ENCODE results near the gene ASB9. TPM values are rescaled to one million over a fixed set of nuclear protein-coding genes. Genes with fewer than 3 reads are reported as not detected.
"Not testable (repeated sequence)": the region's sequence is repeated elsewhere in the genome, so short reads cannot be mapped to it uniquely, and the experiment has no call there.

ASB9 gene
- total RNA-seq, 2 donors from 2014 or later: 1.6 to 4.9 TPM

DNA sequence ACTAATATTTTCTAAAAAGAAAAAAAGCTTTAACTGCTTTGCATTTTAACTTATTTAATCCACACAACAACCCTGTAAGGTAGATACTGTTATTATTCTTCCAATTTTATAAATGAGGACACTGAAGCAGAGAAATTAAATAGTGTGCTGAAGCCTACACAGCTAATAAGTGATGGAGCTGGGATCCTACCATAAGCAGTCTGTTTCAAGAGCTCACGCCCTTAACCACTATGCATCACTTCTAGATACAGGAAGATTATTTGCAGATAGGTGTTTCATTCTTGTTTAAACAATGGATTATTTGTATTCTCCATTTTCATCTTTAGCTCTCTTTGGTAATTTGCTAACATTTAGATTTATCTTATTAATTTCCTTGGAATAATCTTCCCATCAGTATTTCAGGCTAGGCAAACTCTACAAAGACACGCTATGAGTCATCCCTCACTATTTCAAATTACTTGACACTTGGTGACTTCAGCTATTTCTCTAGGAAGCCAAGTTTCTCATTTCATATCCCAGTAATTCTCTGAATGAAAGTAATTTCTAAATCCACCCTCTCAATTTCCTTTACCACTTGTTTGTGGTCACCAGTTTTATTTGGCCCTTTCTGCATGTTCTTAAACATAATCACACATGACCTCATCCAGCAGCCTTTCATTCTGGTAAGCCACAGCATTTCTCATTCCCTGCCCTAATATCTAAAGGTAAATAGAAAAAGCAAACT is 67.3 kb downstream of the ASB9 start:
- no peak overlapping the region for H3K27ac ChIP-seq
- DNase-seq (no peak), ATAC-seq (no peak)
- H3K4me1 ChIP-seq: no peaks in the 10 kb centered on the region
- no peak overlapping the region for H3K4me3 ChIP-seq
- H3K27me3 ChIP-seq: no peaks in the 10 kb centered on the region
- 83 to 91% methylated on average over 2 of the region's 2 CpGs for WGBS, 2 donors
- H3K9me3 ChIP-seq: no peaks in the 10 kb centered on the region
- H3K36me3 ChIP-seq (replicated peaks in 1 of 2; ENCODE audit: insufficient read depth in 1 of 2, low read depth in 2 of 2): no peaks in the 10 kb centered on the region
- intact Hi-C loops (cut with DNase I): no loop called here
- TF ChIP-seq, protein P1, sequence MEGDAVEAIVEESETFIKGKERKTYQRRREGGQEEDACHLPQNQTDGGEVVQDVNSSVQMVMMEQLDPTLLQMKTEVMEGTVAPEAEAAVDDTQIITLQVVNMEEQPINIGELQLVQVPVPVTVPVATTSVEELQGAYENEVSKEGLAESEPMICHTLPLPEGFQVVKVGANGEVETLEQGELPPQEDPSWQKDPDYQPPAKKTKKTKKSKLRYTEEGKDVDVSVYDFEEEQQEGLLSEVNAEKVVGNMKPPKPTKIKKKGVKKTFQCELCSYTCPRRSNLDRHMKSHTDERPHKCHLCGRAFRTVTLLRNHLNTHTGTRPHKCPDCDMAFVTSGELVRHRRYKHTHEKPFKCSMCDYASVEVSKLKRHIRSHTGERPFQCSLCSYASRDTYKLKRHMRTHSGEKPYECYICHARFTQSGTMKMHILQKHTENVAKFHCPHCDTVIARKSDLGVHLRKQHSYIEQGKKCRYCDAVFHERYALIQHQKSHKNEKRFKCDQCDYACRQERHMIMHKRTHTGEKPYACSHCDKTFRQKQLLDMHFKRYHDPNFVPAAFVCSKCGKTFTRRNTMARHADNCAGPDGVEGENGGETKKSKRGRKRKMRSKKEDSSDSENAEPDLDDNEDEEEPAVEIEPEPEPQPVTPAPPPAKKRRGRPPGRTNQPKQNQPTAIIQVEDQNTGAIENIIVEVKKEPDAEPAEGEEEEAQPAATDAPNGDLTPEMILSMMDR (IDR thresholded peaks at IDR 0.05): no peak
- no peak for TF ChIP-seq POLR2A (IDR thresholded peaks at IDR 0.05)

DNA sequence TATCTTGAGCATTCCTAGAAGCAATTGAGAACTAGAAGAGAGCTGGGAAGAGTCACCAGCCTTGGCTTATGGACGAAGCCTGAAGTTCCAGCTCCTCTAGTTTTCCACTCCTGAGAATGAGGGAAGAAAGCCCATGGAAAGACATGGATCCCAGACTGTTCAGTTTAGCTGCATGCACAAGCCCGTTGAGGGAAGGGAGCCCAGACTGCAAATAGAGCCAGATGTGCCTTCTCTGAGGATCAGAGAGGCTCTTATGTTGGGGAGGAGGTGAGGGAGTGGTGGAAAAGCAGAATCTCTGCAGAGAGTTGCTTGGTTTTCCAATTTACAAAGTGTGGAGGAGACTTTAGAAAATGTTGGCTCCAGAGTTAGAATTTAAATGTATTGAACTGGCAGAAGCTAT is 69.0 kb downstream of the ASB9 start:
- Histone ChIP-seq H3K4me1 (no peaks in the 10 kb centered on the region), H3K4me3 (no peak overlapping the region), H3K27ac (no peak overlapping the region), H3K36me3 (replicated peaks in 1 of 2; ENCODE audit: insufficient read depth in 1 of 2, low read depth in 2 of 2) (no peaks in the 10 kb centered on the region), H3K9me3 (no peaks in the 10 kb centered on the region), H3K27me3 (no peaks in the 10 kb centered on the region)
- intact Hi-C loops (cut with DNase I): no loop called here
- WGBS, 2 donors: 40% methylated on average over 1 of the region's 2 CpGs; no CpG with 5 or more reads in 1 of the 2 donors
- DNase-seq (no peak), ATAC-seq (no peak)
- no peak for TF ChIP-seq POLR2A (IDR thresholded peaks at IDR 0.05)
- TF ChIP-seq, protein P1 (IDR thresholded peaks at IDR 0.05): no peak

DNA sequence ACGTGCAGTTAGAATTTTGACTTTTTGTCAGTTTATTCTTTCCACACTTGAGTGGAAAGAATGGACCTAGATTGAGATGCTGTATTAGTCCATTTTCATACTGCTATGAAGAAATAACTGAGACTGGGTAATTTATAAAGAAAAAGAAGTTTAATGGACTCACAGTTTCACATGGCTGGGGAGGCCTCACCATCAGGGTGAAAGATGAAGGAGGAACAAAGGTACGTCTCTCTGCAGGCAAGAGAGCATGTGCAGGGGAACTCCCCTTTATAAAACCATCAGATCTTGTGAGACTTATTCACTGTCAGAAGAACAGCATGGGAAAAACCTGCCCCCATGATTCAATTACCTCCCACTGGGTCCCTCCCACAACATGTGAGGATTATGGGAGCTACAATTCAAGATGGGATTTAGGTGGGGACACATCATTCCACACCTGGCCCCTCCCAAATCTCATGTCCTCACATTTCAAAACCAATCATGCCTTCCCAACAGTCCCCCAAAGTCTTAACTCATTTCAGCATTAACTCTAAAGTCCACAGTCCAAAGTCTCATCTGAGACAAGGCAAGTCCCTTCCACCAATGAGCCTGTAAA is 71.2 kb downstream of the ASB9 start:
- intact Hi-C loops (cut with DNase I); DNase-seq; H3K27ac ChIP-seq; H3K36me3 ChIP-seq (replicated peaks in 1 of 2; ENCODE audit: insufficient read depth in 1 of 2, low read depth in 2 of 2); ATAC-seq; H3K27me3 ChIP-seq; H3K4me1 ChIP-seq; H3K4me3 ChIP-seq; H3K9me3 ChIP-seq: not testable (repeated sequence)
- WGBS, 2 donors: 92 to 95% methylated on average over 2 of the region's 2 CpGs

DNA sequence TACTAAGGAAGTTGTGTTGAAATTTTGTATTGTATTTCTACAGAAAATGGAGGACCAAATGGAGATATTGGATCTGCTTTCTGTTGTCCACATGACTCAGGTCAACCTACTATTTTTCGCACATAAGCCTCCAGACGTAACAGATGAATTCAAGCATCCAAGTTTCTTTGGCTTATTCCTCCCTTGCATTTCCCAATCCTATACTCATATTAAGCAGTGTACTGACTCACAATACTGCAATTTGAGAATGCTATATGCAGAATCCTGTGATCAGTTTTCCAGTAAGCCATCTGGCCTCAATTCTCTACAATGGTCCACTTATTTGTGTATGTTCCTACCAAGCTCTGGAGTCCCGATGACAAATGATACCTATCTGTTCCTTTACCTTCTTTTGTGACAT is 75.7 kb downstream of the ASB9 start:
- intact Hi-C loops (cut with DNase I): no loop called here
- Histone ChIP-seq H3K36me3 (replicated peaks in 1 of 2; ENCODE audit: insufficient read depth in 1 of 2, low read depth in 2 of 2) (no peaks in the 10 kb centered on the region), H3K27ac (no peak overlapping the region), H3K4me3 (no peak overlapping the region), H3K9me3 (no peaks in the 10 kb centered on the region), H3K4me1 (no peaks in the 10 kb centered on the region), H3K27me3 (no peaks in the 10 kb centered on the region)
- no peak for TF ChIP-seq POLR2A (IDR thresholded peaks at IDR 0.05)
- 85 to 87% methylated on average over 2 of the region's 3 CpGs for WGBS, 2 donors
- DNase-seq (no peak), ATAC-seq (no peak)

Other genes with a start within 250 kb of the ASB9 start
- gene ASB11, start 45.6 kb upstream of the ASB9 start, total RNA-seq: under 1 TPM in 1 of 2 donors, not detected in 1; 0.52 TPM
- gene PIGA, start 65.4 kb upstream of the ASB9 start, total RNA-seq: 10 to 100 TPM in 1 of 2 donors, 1 to 10 TPM in 1; 9.3 to 24.7 TPM
- under 1 TPM in 1 of 2 donors, not detected in 1; 0.66 TPM for gene VEGFD, start 114.3 kb upstream of the ASB9 start, total RNA-seq
- 1 to 10 TPM; 3.9 to 5.3 TPM for gene PIR, start 223.2 kb upstream of the ASB9 start, total RNA-seq
- under 1 TPM in 1 of 2 donors, not detected in 1; 0.52 TPM for gene BMX, start 230.7 kb upstream of the ASB9 start, total RNA-seq